Measurements from ENCODE around the gene AP2A1. TPM values are rescaled to one million over a fixed set of nuclear protein-coding genes. Genes with fewer than 3 reads are reported as not detected.

The AP2A1 gene
- total RNA-seq, 2 experiments from 2014 or later, result 83.0 to 83.2 TPM

- Mint-ChIP-seq H3K27me3 (no peaks in the 10 kb centered on the region), H3K27ac (peak overlapping the region; percentile 66), H3K4me3 (no peak overlapping the region), H3K36me3 (peaks cover 5% of the 10 kb centered on the region), H3K4me1 (peaks cover 12% of the 10 kb centered on the region), H3K9me3 (no peaks in the 10 kb centered on the region)
- no peak for DNase-seq
These were observed 9.1 kb downstream of the AP2A1 start for GRCh38 chr19:49775742-49776370.

DNA sequence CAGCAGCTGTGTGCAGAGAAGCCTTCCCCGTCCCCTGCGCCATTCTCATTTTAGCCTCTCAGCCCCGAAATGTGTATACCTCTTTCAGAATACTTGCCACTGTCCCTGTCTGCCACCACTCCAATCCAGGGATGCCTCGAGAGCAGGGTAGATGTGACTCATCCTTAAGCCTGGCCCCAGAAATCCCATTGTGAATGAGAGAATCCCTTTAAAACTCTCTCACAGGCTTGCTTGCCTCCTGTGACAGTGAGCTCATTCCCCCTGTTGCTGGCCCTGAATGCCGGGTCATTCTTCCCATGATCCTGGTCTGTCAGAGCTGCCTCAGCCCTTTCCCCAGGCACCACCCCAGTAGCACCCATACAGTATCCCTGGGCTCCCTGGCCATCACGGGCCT lies 9.6 kb downstream of the AP2A1 start:
- DNase-seq, result no peak
- no peaks in the 10 kb centered on the region for H3K9me3 Mint-ChIP-seq
- H3K27ac Mint-ChIP-seq, result peak overlapping the region; percentile 62
- peaks cover 5% of the 10 kb centered on the region for H3K36me3 Mint-ChIP-seq
- H3K4me1 Mint-ChIP-seq, result peaks cover 12% of the 10 kb centered on the region
- no peak overlapping the region for H3K4me3 Mint-ChIP-seq
- no peaks in the 10 kb centered on the region for H3K27me3 Mint-ChIP-seq

GRCh38 chr19:49779731-49780555 lies 13.1 kb downstream of the AP2A1 start:
- DNase-seq, result no peak
- peaks cover 10% of the 10 kb centered on the region for H3K36me3 Mint-ChIP-seq
- no peaks in the 10 kb centered on the region for H3K9me3 Mint-ChIP-seq
- no peaks in the 10 kb centered on the region for H3K27me3 Mint-ChIP-seq
- no peak overlapping the region for H3K4me3 Mint-ChIP-seq
- H3K4me1 Mint-ChIP-seq, result peaks cover 3% of the 10 kb centered on the region
- H3K27ac Mint-ChIP-seq, result no peak overlapping the region

GRCh38 chr19:49780861-49781260 lies 14.1 kb downstream of the AP2A1 start:
- Mint-ChIP-seq H3K9me3 (no peaks in the 10 kb centered on the region), H3K4me3 (no peak overlapping the region), H3K27me3 (no peaks in the 10 kb centered on the region), H3K27ac (no peak overlapping the region), H3K36me3 (peaks cover 13% of the 10 kb centered on the region), H3K4me1 (peaks cover 3% of the 10 kb centered on the region)
- DNase-seq, result no peak

DNA sequence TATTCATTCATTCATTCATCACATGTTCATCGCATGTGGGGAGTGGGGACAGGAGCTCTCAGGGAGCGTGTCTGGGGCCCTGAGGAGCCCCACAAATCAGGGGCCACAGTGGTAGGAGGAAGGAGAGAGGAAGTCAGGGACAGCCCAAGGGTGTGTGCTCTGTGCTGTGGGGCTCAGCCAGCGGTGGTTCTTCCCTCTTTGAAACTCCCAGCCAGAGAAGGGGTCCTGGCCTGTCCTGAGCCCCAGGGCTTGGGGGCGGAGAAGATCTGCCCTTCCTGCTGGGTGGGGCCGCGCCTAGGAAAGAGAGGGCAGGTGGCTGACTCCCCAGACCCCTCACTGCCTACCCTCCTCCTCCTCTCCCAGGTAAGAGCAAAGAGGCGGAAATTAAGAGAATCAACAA lies 14.6 kb downstream of the AP2A1 start:
- H3K27me3 Mint-ChIP-seq, result no peaks in the 10 kb centered on the region
- H3K36me3 Mint-ChIP-seq, result peaks cover 15% of the 10 kb centered on the region
- no peak overlapping the region for H3K27ac Mint-ChIP-seq
- no peak for DNase-seq
- no peak overlapping the region for H3K4me3 Mint-ChIP-seq
- no peaks in the 10 kb centered on the region for H3K9me3 Mint-ChIP-seq
- peaks cover 2% of the 10 kb centered on the region for H3K4me1 Mint-ChIP-seq

DNA sequence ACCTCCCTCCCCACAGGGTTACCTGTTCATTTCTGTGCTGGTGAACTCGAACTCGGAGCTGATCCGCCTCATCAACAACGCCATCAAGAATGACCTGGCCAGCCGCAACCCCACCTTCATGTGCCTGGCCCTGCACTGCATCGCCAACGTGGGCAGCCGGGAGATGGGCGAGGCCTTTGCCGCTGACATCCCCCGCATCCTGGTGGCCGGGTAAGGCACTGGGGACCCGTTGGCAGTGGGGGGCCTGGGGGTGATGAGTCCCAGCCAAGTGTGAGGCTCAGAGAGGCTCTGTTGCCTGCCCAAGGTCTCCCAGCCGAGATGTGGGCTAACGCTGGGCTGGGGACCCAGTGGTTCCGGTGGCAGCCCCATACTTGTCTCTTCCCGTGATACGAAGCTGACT lies 15.7 kb downstream of the AP2A1 start:
- H3K27ac Mint-ChIP-seq, result no peak overlapping the region
- no peaks in the 10 kb centered on the region for H3K27me3 Mint-ChIP-seq
- H3K4me3 Mint-ChIP-seq, result no peak overlapping the region
- peaks cover 21% of the 10 kb centered on the region for H3K36me3 Mint-ChIP-seq
- DNase-seq, result no peak
- H3K9me3 Mint-ChIP-seq, result no peaks in the 10 kb centered on the region
- peaks cover 5% of the 10 kb centered on the region for H3K4me1 Mint-ChIP-seq

- no peaks in the 10 kb centered on the region for H3K27me3 Mint-ChIP-seq
- no peak overlapping the region for H3K4me3 Mint-ChIP-seq
- H3K9me3 Mint-ChIP-seq, result no peaks in the 10 kb centered on the region
- H3K27ac Mint-ChIP-seq, result peak overlapping the region; percentile 69
- DNase-seq, result no peak
- peaks cover 24% of the 10 kb centered on the region for H3K36me3 Mint-ChIP-seq
- peaks cover 8% of the 10 kb centered on the region for H3K4me1 Mint-ChIP-seq
These were observed 19.6 kb downstream of the AP2A1 start for GRCh38 chr19:49786376-49786820.

GRCh38 chr19:49787746-49788145 lies 20.9 kb downstream of the AP2A1 start:
- no peak for DNase-seq
- peaks cover 26% of the 10 kb centered on the region for H3K36me3 Mint-ChIP-seq
- H3K27me3 Mint-ChIP-seq, result no peaks in the 10 kb centered on the region
- no peak overlapping the region for H3K27ac Mint-ChIP-seq
- no peaks in the 10 kb centered on the region for H3K9me3 Mint-ChIP-seq
- H3K4me1 Mint-ChIP-seq, result peaks cover 8% of the 10 kb centered on the region
- no peak overlapping the region for H3K4me3 Mint-ChIP-seq

DNA sequence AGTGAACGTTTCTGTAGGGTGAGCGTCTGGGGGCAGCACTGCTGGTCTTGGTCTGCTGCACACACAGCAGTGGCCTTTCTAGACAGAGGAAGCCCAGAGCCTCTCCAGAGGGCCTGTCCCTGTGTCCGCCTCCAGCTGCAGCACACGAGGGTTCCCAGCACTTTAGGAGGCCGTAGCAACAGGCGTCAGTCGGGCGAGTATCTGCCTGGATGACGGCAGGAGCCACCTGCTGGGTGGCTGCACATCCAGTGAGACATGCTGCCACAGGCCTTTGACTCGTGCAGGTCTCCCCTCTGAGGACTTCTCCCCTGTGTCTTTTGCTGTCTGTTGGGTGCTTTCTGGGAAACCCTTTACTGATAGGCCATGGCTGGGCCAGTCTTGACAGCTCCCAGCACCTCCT lies 22.1 kb downstream of the AP2A1 start:
- Mint-ChIP-seq H3K27ac (no peak overlapping the region), H3K4me3 (no peak overlapping the region), H3K4me1 (peaks cover 8% of the 10 kb centered on the region), H3K27me3 (no peaks in the 10 kb centered on the region), H3K36me3 (peaks cover 25% of the 10 kb centered on the region), H3K9me3 (no peaks in the 10 kb centered on the region)
- DNase-seq, result no peak

- no peak overlapping the region for H3K4me3 Mint-ChIP-seq
- peaks cover 20% of the 10 kb centered on the region for H3K36me3 Mint-ChIP-seq
- H3K27me3 Mint-ChIP-seq, result no peaks in the 10 kb centered on the region
- no peaks in the 10 kb centered on the region for H3K9me3 Mint-ChIP-seq
- peaks cover 8% of the 10 kb centered on the region for H3K4me1 Mint-ChIP-seq
- H3K27ac Mint-ChIP-seq, result no peak overlapping the region
- no peak for DNase-seq
These were observed 24.1 kb downstream of the AP2A1 start for GRCh38 chr19:49790866-49791265.

- DNase-seq, result no peak
- H3K27me3 Mint-ChIP-seq, result no peaks in the 10 kb centered on the region
- H3K9me3 Mint-ChIP-seq, result no peaks in the 10 kb centered on the region
- no peak overlapping the region for H3K27ac Mint-ChIP-seq
- H3K36me3 Mint-ChIP-seq, result peaks cover 13% of the 10 kb centered on the region
- H3K4me1 Mint-ChIP-seq, result peaks cover 4% of the 10 kb centered on the region
- no peak overlapping the region for H3K4me3 Mint-ChIP-seq
These were observed 25.1 kb downstream of the AP2A1 start for GRCh38 chr19:49791776-49792445.

DNA sequence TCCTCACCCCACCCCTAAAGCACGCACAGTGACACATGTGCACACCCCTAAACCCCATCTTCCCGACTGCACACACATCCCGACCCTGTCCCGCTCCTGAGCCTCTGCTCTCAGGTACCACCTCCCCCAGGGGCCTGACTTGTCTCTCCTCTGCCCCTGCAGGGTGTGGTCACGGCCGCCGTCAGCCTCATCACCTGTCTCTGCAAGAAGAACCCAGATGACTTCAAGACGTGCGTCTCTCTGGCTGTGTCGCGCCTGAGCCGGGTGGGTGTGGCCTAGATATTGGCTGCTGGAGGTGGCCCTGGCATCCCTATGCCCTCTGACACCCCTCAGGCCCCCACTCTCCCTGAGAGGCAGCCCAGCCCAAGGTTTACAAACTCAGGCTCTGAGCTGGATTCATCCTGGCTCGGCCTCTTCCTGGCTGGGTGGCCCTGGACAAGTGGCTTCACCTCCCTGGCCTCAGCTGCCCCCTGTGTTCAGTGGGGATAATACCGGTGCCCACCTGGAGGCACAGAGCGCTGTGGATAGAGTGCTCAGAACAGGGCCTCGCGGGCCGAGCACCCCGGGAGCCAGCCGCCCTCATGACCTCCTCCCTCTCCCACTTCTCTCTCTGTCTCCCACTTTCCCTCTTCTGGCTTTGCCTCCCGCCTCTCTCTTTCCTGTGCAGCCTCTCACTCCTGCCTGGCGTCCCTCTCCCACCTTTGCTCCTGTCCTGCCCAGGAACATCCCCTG lies 26.2 kb downstream of the AP2A1 start:
- Mint-ChIP-seq H3K4me1 (peaks cover 4% of the 10 kb centered on the region), H3K4me3 (no peak overlapping the region), H3K27me3 (no peaks in the 10 kb centered on the region), H3K27ac (peak overlapping the region; percentile 77), H3K9me3 (no peaks in the 10 kb centered on the region), H3K36me3 (peaks cover 12% of the 10 kb centered on the region)
- DNase-seq, result no peak

- Mint-ChIP-seq H3K27ac (peak overlapping the region; percentile 77), H3K4me1 (no peaks in the 10 kb centered on the region), H3K9me3 (no peaks in the 10 kb centered on the region), H3K36me3 (peaks cover 10% of the 10 kb centered on the region), H3K27me3 (no peaks in the 10 kb centered on the region), H3K4me3 (no peak overlapping the region)
- DNase-seq, result peak; percentile 22
These were observed 26.7 kb downstream of the AP2A1 start for GRCh38 chr19:49793561-49793840.

GRCh38 chr19:49795615-49796014 lies 28.8 kb downstream of the AP2A1 start:
- Mint-ChIP-seq H3K27me3 (no peaks in the 10 kb centered on the region), H3K4me1 (no peaks in the 10 kb centered on the region), H3K9me3 (no peaks in the 10 kb centered on the region), H3K4me3 (no peak overlapping the region), H3K27ac (no peak overlapping the region), H3K36me3 (peaks cover 8% of the 10 kb centered on the region)
- no peak for DNase-seq

DNA sequence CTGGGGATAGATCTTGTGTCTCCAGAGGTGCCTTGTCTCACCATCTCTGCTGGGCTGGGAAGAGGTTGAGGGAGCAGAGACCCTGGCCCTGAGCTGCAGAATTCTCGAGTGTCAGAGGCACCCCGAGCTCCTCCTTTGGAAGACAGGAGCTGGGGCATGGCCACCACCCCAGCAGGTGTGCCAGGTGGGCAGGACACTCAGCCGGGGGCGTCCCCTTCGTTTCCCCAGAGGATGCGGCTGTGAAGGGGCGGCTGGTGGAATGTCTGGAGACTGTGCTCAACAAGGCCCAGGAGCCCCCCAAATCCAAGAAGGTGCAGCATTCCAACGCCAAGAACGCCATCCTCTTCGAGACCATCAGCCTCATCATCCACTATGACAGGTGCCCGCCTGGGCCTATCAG lies 31.8 kb downstream of the AP2A1 start:
- peaks cover 3% of the 10 kb centered on the region for H3K36me3 Mint-ChIP-seq
- no peaks in the 10 kb centered on the region for H3K9me3 Mint-ChIP-seq
- H3K4me3 Mint-ChIP-seq, result no peak overlapping the region
- no peak overlapping the region for H3K27ac Mint-ChIP-seq
- DNase-seq, result no peak
- H3K27me3 Mint-ChIP-seq, result no peaks in the 10 kb centered on the region
- H3K4me1 Mint-ChIP-seq, result no peaks in the 10 kb centered on the region

Measured in activated naive CD8-positive, alpha-beta T cell treated with anti-CD3 and anti-CD28 coated beads for 36 hours (primary cell).